ENCODE data around the gene GLP1R.

Gene GLP1R

GRCh38 chr6:39100358-39100757 is 51.8 kb downstream of the GLP1R start:
- TF ChIP-seq, protein P1, sequence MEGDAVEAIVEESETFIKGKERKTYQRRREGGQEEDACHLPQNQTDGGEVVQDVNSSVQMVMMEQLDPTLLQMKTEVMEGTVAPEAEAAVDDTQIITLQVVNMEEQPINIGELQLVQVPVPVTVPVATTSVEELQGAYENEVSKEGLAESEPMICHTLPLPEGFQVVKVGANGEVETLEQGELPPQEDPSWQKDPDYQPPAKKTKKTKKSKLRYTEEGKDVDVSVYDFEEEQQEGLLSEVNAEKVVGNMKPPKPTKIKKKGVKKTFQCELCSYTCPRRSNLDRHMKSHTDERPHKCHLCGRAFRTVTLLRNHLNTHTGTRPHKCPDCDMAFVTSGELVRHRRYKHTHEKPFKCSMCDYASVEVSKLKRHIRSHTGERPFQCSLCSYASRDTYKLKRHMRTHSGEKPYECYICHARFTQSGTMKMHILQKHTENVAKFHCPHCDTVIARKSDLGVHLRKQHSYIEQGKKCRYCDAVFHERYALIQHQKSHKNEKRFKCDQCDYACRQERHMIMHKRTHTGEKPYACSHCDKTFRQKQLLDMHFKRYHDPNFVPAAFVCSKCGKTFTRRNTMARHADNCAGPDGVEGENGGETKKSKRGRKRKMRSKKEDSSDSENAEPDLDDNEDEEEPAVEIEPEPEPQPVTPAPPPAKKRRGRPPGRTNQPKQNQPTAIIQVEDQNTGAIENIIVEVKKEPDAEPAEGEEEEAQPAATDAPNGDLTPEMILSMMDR (IDR thresholded peaks at IDR 0.05; ENCODE audit: low read depth, low read length, poor library complexity, severe bottlenecking) = no peak
- no peak for TF ChIP-seq EZH2phosphoT487 (IDR thresholded peaks at IDR 0.05; ENCODE audit: borderline replicate concordance, low read length)
- Histone ChIP-seq H3K4me3 (ENCODE audit: low read length) (no peak overlapping the region), H3K4me2 (ENCODE audit: low read length) (no peak overlapping the region), H4K20me1 (ENCODE audit: control insufficient read depth, insufficient read depth, low read depth, low read length) (no peaks in the 10 kb centered on the region), H3K9me3 (ENCODE audit: control insufficient read depth, insufficient read depth, low read length) (no peaks in the 10 kb centered on the region), H3K36me3 (ENCODE audit: control insufficient read depth, low read length) (peaks cover 5% of the 10 kb centered on the region; the same call in 1 of the 2 replicates), H3K9me2 (replicated peaks; ENCODE audit: control insufficient read depth, low read length) (no peaks in the 10 kb centered on the region), H3F3A (ENCODE audit: control insufficient read depth, insufficient read depth) (no peaks in the 10 kb centered on the region), H3K27ac (ENCODE audit: low read depth, low read length) (no peak overlapping the region), H3K27me3 (ENCODE audit: control insufficient read depth, low read length) (no peaks in the 10 kb centered on the region), H3K4me1 (ENCODE audit: control insufficient read depth, low read length) (no peaks in the 10 kb centered on the region), H3K79me2 (ENCODE audit: control insufficient read depth, low read length) (no peaks in the 10 kb centered on the region)

DNA sequence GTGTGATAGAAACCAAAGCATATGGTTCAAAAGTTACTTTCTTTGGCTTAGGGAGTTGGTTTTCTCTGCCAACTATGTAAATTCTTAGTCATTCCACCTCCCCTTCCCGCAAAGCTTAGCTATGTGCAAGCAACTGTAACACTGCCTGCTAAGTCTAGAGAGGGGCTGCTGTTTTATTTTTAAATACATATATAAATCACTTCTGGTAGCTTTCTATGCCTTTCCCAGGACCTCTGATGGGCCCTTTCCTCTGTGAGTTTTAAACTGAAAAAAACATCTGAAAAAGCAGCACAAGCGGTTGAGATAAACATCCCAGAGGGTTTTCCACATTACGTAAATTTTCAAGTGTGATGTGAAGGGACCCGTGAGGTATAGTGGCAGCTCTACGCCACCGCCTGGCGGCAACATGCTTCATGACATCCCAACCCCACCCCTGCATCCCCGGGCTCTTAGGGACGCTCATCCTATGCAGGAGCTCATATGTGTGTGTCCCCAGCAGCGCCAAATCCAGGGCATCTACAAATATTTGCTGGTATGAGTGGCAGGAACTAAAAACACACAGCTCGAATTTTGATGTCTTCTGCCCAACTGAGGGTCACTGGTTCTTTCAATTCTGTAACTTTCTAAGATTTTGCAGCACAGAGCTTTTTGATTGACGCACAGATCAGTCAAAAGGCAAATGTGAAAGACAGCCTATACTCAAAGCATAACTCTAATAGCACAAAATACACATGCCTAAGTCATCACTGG is 53.7 kb downstream of the GLP1R start:
- H3K4me2 ChIP-seq (ENCODE audit: low read length) = no peak overlapping the region
- TF ChIP-seq, protein P1 (IDR thresholded peaks at IDR 0.05; ENCODE audit: low read depth, low read length, poor library complexity, severe bottlenecking) = peak; percentile 39
- no peak for TF ChIP-seq EZH2phosphoT487 (IDR thresholded peaks at IDR 0.05; ENCODE audit: borderline replicate concordance, low read length)

GRCh38 chr6:39102821-39103136 is 54.2 kb downstream of the GLP1R start:
- Histone ChIP-seq H3K4me1 (ENCODE audit: control insufficient read depth, low read length) (no peaks in the 10 kb centered on the region), H3K36me3 (ENCODE audit: control insufficient read depth, low read length) (peaks cover 5% of the 10 kb centered on the region; the same call in 1 of the 2 replicates), H3K27ac (ENCODE audit: low read depth, low read length) (no peak overlapping the region), H4K20me1 (ENCODE audit: control insufficient read depth, insufficient read depth, low read depth, low read length) (no peaks in the 10 kb centered on the region), H3K27me3 (ENCODE audit: control insufficient read depth, low read length) (no peaks in the 10 kb centered on the region), H3K4me2 (ENCODE audit: low read length) (no peak overlapping the region), H3K9me2 (replicated peaks; ENCODE audit: control insufficient read depth, low read length) (no peaks in the 10 kb centered on the region), H3K4me3 (ENCODE audit: low read length) (no peak overlapping the region), H3F3A (ENCODE audit: control insufficient read depth, insufficient read depth) (no peaks in the 10 kb centered on the region), H3K79me2 (ENCODE audit: control insufficient read depth, low read length) (no peaks in the 10 kb centered on the region), H3K9me3 (ENCODE audit: control insufficient read depth, insufficient read depth, low read length) (no peaks in the 10 kb centered on the region)
- TF ChIP-seq EZH2phosphoT487 (IDR thresholded peaks at IDR 0.05; ENCODE audit: borderline replicate concordance, low read length) = no peak
- TF ChIP-seq, protein P1 (IDR thresholded peaks at IDR 0.05; ENCODE audit: low read depth, low read length, poor library complexity, severe bottlenecking) = no peak

More for the DNA sequence above, 53.7 kb downstream of the GLP1R start:
- Histone ChIP-seq H3K79me2 (ENCODE audit: control insufficient read depth, low read length) (no peaks in the 10 kb centered on the region), H3K27me3 (ENCODE audit: control insufficient read depth, low read length) (no peaks in the 10 kb centered on the region), H4K20me1 (ENCODE audit: control insufficient read depth, insufficient read depth, low read depth, low read length) (no peaks in the 10 kb centered on the region), H3K9me2 (replicated peaks; ENCODE audit: control insufficient read depth, low read length) (no peaks in the 10 kb centered on the region), H3K4me3 (ENCODE audit: low read length) (no peak overlapping the region), H3K4me1 (ENCODE audit: control insufficient read depth, low read length) (no peaks in the 10 kb centered on the region), H3K36me3 (ENCODE audit: control insufficient read depth, low read length) (peaks cover 5% of the 10 kb centered on the region; the same call in 1 of the 2 replicates), H3K27ac (ENCODE audit: low read depth, low read length) (no peak overlapping the region), H3F3A (ENCODE audit: control insufficient read depth, insufficient read depth) (no peaks in the 10 kb centered on the region), H3K9me3 (ENCODE audit: control insufficient read depth, insufficient read depth, low read length) (no peaks in the 10 kb centered on the region)
